Activated CD4-positive, alpha-beta T cell treated with anti-CD3 and anti-CD28 coated beads, Interleukin-2, amount 50 U/mL, for 4 hours (primary cell): ENCODE results near the gene TNFAIP2.
A peak's percentile ranks its signal among the peaks of the same experiment; 100 is the strongest.
"Not testable (repeated sequence)": the region's sequence is repeated elsewhere in the genome, so short reads cannot be mapped to it uniquely, and the experiment has no call there.

Source experiments
- DNase-seq, 2 experiments: peaks; one replicate each; pipeline ENCODE4 v3.0.0-alpha.2; 2020

The TNFAIP2 gene

GRCh38 chr14:103107941-103108748, 15.1 kb upstream of the TNFAIP2 start:
- DNase-seq, result no peak

- peak in 1 of 2 experiments; percentile 12 for DNase-seq
These were observed 14.5 kb upstream of the TNFAIP2 start for GRCh38 chr14:103108749-103109207.

GRCh38 chr14:103109535-103110441, 13.5 kb upstream of the TNFAIP2 start:
- no peak for DNase-seq

DNA sequence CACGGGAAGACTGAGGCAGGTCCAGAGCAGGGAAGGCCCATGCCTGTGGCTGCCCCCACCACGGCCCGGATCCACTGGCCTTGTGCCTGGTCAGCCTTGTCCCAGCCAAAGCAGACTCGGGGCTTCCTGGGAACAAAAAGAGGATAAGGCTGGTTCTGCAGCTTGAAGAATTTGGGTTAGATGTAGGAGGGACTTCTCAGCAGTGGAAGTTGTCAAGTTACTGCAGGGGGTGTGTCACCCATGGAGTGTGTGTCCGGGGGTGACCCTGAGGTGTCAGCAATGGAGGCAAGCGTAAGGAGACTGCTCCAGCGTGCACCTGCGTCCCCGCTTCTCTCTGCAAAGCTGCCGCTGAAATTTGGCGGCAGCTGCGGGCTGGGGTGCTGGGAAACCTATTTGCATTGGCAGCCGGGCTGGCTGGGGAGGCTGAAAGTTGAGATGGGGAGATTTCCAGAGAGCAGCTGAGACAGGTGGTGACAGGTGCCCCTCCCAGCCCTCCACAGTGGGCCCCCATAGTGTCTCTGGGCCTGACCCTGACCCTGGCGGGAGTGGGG, 12.5 kb upstream of the TNFAIP2 start:
- no peak for DNase-seq

DNA sequence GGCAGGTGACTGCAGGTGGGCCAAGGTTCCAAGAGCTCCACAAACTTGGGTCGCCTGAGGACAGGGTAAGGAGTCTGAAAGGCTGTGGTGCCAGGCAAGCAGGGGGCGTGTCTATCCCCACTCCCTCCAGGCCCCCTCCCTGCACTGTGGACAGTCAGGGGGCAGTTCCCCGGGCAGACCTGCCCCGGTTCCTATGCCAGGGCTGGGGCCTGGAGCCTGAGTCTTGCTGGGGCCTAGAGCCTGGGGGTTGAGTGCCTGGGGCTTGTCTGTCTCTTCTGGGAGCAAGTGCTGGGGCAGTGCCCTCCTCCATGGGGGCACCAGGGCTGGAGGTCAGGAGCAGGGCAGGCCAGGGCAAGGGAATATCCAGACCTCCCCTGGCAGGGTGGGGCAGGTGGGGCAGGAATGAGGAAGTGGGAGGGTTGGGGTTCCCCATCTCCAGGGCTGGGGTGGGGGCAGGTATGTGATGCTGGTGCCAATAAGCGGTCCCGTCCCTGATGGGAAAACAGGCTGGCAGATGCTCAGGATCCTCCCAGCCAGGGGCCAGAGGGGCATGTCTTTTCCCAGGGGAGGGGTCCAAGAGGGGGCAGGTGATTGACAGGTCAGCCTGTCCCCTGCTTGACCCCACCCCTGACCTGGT, 11.9 kb upstream of the TNFAIP2 start:
- no peak for DNase-seq

GRCh38 chr14:103112400-103113243, 10.6 kb upstream of the TNFAIP2 start:
- no peak for DNase-seq

DNA sequence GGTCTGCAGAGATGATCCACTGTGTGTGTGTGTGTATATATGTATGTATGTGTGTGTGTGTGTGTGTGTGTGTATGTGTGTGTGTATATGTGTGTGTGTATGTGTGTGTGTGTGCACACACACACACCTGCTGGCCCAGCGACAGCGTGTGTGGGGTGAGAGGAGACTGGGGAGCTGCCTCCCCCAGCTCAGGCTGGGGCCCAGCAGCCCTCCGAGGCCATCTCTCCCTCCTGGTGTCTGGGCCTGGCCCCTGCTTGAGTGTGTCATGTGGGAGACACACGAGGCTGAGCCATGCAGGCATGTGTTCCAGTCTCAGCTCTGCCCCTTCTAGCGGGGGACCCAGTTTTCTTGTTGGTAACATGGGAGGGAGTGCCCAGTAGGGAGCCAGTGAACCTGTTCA, 10.0 kb upstream of the TNFAIP2 start:
- no peak for DNase-seq

GRCh38 chr14:103113774-103114173, 9.5 kb upstream of the TNFAIP2 start:
- DNase-seq, result no peak

- not testable (repeated sequence) for DNase-seq
These were observed 8.1 kb upstream of the TNFAIP2 start for GRCh38 chr14:103115086-103115679.

GRCh38 chr14:103115845-103116572, 7.3 kb upstream of the TNFAIP2 start:
- DNase-seq, result no peak

DNA sequence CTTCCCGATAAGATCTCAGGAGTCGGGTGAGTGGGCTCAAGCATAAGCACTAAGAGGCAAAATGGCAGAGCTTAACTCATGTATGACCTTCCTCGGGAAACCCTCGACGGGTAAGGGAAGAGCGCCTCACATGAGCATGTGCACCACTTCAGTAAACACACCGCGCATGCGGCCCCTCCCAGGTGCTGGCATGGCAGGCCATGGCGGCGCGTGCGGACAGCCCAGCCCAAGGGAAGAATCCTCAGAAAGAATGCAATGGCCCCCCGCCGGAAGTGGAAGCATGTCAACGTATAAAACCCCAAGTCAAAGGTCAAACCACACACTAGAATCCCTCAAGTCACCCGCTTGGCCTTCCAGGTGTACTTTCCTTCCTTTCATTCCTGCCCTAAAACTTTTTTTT, 6.6 kb upstream of the TNFAIP2 start:
- DNase-seq, result no peak

DNA sequence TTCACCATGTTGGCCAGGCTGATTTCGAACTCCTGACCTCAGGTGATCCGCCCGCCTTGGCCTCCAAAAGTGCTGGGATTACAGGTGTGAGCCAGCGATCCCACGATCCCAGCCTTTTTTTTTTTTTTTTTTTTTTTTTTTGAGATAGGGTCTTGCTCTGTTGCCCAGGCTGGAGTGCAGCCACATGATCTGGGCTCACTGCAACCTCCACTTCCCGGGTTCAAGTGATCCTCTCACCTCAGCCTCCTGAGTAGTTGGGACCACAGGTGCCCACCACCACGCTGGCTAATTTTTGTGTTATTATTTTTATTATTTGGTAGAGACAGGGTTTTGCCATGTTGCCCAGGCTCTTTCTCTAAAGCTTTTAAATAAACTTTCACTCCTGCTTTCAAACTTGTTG, 5.8 kb upstream of the TNFAIP2 start:
- DNase-seq, result not testable (repeated sequence)

DNA sequence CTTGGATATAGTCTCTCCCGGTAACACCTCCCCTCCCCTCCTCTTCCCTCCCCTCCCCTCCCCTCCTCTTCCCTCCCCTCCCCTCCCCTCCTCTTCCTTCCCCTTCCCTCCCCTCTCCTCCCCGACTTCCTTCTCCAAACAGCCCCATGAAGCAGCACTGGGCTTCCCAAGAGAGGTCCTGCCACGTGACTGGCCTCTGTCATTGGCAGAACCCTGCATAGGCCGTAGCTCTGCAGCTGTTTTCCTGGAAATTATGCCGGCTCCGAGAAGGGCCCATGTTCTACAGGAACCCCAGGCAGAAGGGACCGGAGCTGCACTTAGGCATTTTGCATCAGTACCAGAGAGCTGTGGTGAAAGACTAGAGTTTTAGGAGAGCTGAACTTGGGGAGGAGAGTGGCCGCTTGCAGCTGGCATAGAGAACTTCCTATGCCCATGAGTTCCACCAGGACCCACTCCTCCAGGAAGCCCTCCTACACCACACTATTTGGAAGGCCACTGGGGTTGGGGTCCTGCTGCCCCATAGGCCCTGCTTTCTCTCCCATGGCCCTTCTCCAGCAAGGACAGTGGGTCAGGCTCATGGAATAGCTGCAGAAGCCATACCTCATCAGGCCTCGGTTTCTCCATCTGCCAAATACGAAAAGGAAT, 5.1 kb upstream of the TNFAIP2 start:
- no peak for DNase-seq

- no peak for DNase-seq
These were observed 4.4 kb upstream of the TNFAIP2 start for GRCh38 chr14:103118663-103119404.

DNA sequence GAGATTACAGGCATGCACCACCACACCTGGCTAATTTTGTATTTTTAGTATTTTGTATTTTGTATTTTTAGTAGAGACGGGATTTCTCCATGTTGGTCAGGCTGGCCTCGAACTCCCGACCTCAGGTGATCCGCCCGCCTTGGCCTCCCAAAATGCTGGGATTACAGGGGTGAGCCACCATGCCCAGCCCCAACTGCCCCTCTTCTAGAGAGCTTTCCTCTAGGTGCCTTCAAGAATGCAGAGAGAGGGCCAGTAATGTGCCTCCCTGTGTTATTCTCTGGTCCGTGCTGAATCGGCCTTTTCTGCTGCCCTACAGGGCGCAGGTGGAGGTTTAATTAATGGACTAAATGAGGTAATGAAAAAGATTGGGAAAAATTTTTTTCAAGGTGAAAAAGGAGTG, 3.7 kb upstream of the TNFAIP2 start:
- DNase-seq, result not testable (repeated sequence)

DNA sequence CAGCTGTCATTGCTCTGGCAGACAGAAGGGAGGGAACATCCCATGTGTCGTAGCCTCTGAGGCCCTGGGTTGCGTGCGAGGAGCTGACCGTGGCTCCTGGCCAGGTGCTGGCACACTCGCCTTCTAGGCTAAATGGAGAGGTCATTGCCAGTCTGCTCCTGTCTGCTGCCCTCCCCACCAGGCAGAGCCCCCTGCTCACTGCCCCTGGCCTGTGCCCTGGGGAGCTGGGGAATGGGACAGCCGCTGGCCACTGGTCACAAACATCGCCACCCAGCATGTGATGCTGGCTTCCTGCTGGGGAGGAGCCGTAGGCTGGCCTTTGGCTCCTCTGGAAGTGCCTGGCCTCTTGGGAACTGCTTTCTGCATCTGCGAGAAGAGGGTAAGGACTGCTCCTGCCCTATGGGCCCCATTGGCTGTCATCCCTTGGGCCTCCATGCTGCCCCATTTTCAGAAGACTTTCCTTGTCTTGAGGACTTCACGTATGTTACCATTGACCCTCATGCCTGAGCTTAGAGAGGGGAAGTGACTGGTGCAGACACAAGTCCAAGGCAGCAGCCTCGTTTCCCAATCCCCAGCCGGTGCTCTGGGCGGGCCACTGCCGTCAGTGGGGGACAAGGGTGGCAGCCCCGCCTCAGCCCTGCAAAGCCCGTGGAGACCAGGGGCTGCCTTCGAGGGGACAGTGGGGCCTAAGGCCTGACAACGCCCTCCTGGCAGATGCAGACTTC, 2.0 kb upstream of the TNFAIP2 start:
- DNase-seq, result no peak

- no peak for DNase-seq
These were observed 1.2 kb upstream of the TNFAIP2 start for GRCh38 chr14:103121846-103122584.

DNA sequence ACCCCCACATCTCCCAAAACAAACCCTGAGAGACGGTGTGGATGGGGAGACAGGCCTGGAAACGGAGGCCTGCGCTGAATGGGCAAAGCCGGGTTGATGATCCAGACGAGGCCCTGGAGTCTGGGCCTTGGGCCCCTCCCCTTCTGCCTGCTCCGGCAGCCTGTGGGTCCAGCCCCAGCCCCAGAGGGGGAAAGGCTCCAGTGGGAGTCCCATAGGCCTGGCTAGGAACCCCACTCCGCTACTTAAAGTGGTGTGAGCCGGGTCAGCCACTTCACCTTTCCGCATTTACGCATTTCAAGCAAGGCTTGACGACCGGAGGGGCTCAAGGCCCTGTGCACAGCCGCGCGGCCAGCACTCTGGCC, 695 bp upstream of the TNFAIP2 start:
- no peak for DNase-seq
